B cell (primary cell): ENCODE results near the gene NOL12. TPM values are rescaled to one million over a fixed set of nuclear protein-coding genes. Genes with fewer than 3 reads are reported as not detected.

Experiments
- ATAC-seq: fragments of 200-7000 bp; cut with Tn5 transposase; one replicate; pipeline ENCODE4 v1.10.0; 2021; ENCODE audit warnings: low read depth, mild to moderate bottlenecking, moderate number of reproducible peaks, moderate library complexity
- CTCF ChIA-PET: fragments of 350-600 bp; sonication (Branson Sonifier 250); formaldehyde crosslinking; loops from one replicate; lab custom pipeline; 2021; ENCODE audit warnings: antibody characterized with exemption, inconsistent platforms; lab: Charles Lee
- POLR2A ChIA-PET: fragments of 350-600 bp; sonication (Branson Sonifier 250); formaldehyde crosslinking; loops from one replicate; lab custom pipeline; 2021; ENCODE audit warnings: antibody characterized with exemption; lab: Charles Lee
- DNase-seq: peaks from one replicate; pipeline ENCODE4 v3.0.0; 2013
- H2AFZ ChIP-seq: 2 replicates; pipeline ENCODE4 v1.6.1; 2012; ENCODE audit warnings: mild to moderate bottlenecking, low read depth, low read length; ENCODE audit not compliant: insufficient read depth, poor library complexity, severe bottlenecking
- H3K27ac ChIP-seq, 2 donors: 1 replicate in 1 of 2; 2 replicates in 1 of 2; pipeline ENCODE4 v1.5.1; 2012 to 2013; ENCODE audit warnings: low read length in 2 of 2, mild to moderate bottlenecking in 2 of 2, moderate library complexity in 1 of 2
- H3K27me3 ChIP-seq, 4 experiments: fragments of 200-600 bp in 1 of 4; sonication (generic) in 1 of 4; replicated peaks in 1 of 4; 1 replicate in 2 of 4; 2 replicates in 2 of 4; pipeline versions ENCODE4 v1.6.1 to v1.7.0; 2013 to 2016; ENCODE audit warnings: low read length in 3 of 4, mild to moderate bottlenecking in 2 of 4, mixed read lengths in 1 of 4, moderate library complexity in 1 of 4; ENCODE audit not compliant: insufficient read depth in 4 of 4, control insufficient read depth in 3 of 4; ENCODE audit errors: control extremely low read depth in 1 of 4
- H3K36me3 ChIP-seq, 2 experiments: replicated peaks in 1 of 2; 1 replicate in 1 of 2; 2 replicates in 1 of 2; pipeline versions ENCODE4 v1.6.1 to v1.7.1; 2013; ENCODE audit warnings: low read length in 1 of 2; ENCODE audit not compliant: insufficient read depth in 2 of 2, control insufficient read depth in 1 of 2; ENCODE audit errors: control extremely low read depth in 1 of 2, extremely low read depth in 1 of 2
- H3K4me1 ChIP-seq, 2 donors: fragments of 200-600 bp in 1 of 2; sonication (generic) in 1 of 2; 1 replicate in 1 of 2; 2 replicates in 1 of 2; pipeline versions ENCODE4 v1.5.1 to v1.6.1; 2013 to 2017; ENCODE audit warnings: low read length in 2 of 2; ENCODE audit not compliant: control insufficient read depth in 2 of 2, insufficient read depth in 2 of 2
- H3K4me2 ChIP-seq: replicated peaks from 2 replicates; pipeline ENCODE3; 2012; ENCODE audit warnings: mild to moderate bottlenecking, low read depth, low read length; ENCODE audit not compliant: poor library complexity, severe bottlenecking
- H3K4me3 ChIP-seq, 5 experiments: fragments of 200-600 bp in 1 of 5; sonication (generic) in 1 of 5; 1 replicate in 3 of 5; 2 replicates in 2 of 5; pipeline versions ENCODE4 v1.5.1 to v1.7.0; 2011 to 2016; ENCODE audit warnings: low read length in 4 of 5, mild to moderate bottlenecking in 4 of 5, low read depth in 2 of 5, control low read depth in 1 of 5, moderate library complexity in 1 of 5; ENCODE audit not compliant: insufficient read depth in 1 of 5; ENCODE audit errors: control extremely low read depth in 1 of 5, extremely low read depth in 1 of 5
- H3K79me2 ChIP-seq: fragments of 200-600 bp; sonication (generic); one replicate; pipeline ENCODE4 v1.6.0; 2016; ENCODE audit warnings: low read length; ENCODE audit not compliant: control insufficient read depth, insufficient read depth
- H3K9ac ChIP-seq: fragments of 200-600 bp; sonication (generic); 2 replicates; pipeline ENCODE4 v1.6.1; 2017; ENCODE audit warnings: mild to moderate bottlenecking, low read length, moderate library complexity
- H3K9me3 ChIP-seq, 3 donors: one replicate each; pipeline versions ENCODE4 v1.6.1 to v1.7.1; 2013; ENCODE audit warnings: low read length in 2 of 3; ENCODE audit not compliant: control insufficient read depth in 2 of 3, insufficient read depth in 1 of 3; ENCODE audit errors: control extremely low read depth in 1 of 3
- H4K20me1 ChIP-seq: 2 replicates; pipeline ENCODE4 v1.6.0; 2012; ENCODE audit warnings: mild to moderate bottlenecking, low read length; ENCODE audit not compliant: insufficient read depth, control insufficient read depth, poor library complexity, severe bottlenecking
- H3K27ac Mint-ChIP-seq: one replicate; pipeline ENCODE4 v1.8.0; 2021; ENCODE audit warnings: mixed read lengths
- H3K27me3 Mint-ChIP-seq: one replicate; pipeline ENCODE4 v1.8.0; 2021; ENCODE audit warnings: mixed read lengths
- H3K4me1 Mint-ChIP-seq: one replicate; pipeline ENCODE4 v1.8.0; 2021; ENCODE audit warnings: mixed read lengths
- H3K4me3 Mint-ChIP-seq: one replicate; pipeline ENCODE4 v1.8.0; 2021; ENCODE audit warnings: mixed read lengths
- H3K9me3 Mint-ChIP-seq: one replicate; pipeline ENCODE4 v1.8.0; 2022; ENCODE audit warnings: mixed read lengths; ENCODE audit not compliant: insufficient read depth
- EZH2 ChIP-seq: IDR thresholded peaks from 2 replicates; pipeline ENCODE4 v1.6.1; 2012; ENCODE audit warnings: borderline replicate concordance, low read depth, mild to moderate bottlenecking, moderate library complexity, low read length; ENCODE audit not compliant: insufficient read depth, poor library complexity, severe bottlenecking
- WGBS: methylation state at CpG from one replicate; pipeline ENCODE4 v1.1.5; 2013; ENCODE audit warnings: missing lambda C conversion rate; ENCODE audit not compliant: insufficient coverage; 5-methylcytosine and 5-hydroxymethylcytosine counted together
- intact Hi-C: fragments of 100-400 bp; cut with micrococcal nuclease; formaldehyde crosslinking; loops from one replicate; pipeline ENCODE4 v1.10.0; 2022
- polyA plus RNA-seq: library from polyadenylated mRNA; depleted of rRNA; stranded (reverse); fragments of >200 nt; gene quantifications from 2 replicates; pipeline ENCODE4 v1.2.3, GENCODE V29; 2012
- total RNA-seq, 2 donors: library from RNA; stranded (reverse); fragments of 120-200 nt in 1 of 2; gene quantifications; 1 replicate in 1 of 2; 2 replicates in 1 of 2; pipeline versions ENCODE4 v1.2.3 to v1.2.4, GENCODE V29; 2013 to 2022
- TF ChIP-seq, protein P1 (sequence below): fragments of 200-600 bp; IDR thresholded peaks from one replicate; pipeline ENCODE4 v1.8.0; 2022; ENCODE audit warnings: antibody characterized with exemption, mild to moderate bottlenecking

Gene NOL12
- total and polyA plus RNA-seq, 2 donors (not counting 1 experiment from before 2014, with no cell fraction given): 34.7 to 43.1 TPM

DNA sequence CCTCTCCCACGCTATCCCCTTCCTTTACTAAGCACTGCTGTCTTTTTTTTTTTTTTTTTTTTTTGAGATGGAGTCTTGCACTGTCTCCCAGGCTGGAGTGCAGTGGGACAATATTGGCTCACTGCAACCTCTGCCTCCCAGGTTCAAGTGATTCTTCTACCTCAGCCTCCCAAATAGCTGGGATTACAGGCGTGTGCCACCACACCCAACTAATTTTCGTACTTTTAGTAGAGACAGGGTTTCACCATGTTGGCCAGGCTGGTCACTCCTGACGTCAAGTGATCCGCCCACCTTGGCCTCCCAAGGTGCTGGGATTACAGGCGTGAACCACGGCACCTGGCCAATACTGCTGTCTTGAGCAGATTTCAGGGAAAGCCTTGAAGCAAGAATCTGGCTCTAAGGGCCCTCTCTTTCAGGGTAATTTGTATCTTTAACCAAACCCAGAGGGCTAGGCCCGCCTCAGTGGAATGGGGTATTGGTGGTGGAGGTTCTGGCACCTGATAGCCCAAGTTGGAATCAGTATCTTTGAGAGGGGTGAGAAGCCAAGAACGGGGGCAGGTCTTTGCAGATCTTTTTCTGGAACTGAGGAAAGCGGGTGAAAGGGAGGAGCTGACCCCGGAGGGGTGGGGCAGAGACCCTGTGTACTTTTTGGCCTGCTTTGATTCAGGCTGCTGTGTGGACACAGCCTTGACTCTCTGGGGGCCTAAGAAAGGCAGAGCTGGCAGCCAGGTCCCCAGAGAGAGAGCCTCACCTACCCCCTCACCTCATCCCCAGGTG, 47.7 kb downstream of the NOL12 start:
- H3K79me2 ChIP-seq: no peaks in the 10 kb centered on the region
- TF ChIP-seq EZH2: no peak
- TF ChIP-seq, protein P1, sequence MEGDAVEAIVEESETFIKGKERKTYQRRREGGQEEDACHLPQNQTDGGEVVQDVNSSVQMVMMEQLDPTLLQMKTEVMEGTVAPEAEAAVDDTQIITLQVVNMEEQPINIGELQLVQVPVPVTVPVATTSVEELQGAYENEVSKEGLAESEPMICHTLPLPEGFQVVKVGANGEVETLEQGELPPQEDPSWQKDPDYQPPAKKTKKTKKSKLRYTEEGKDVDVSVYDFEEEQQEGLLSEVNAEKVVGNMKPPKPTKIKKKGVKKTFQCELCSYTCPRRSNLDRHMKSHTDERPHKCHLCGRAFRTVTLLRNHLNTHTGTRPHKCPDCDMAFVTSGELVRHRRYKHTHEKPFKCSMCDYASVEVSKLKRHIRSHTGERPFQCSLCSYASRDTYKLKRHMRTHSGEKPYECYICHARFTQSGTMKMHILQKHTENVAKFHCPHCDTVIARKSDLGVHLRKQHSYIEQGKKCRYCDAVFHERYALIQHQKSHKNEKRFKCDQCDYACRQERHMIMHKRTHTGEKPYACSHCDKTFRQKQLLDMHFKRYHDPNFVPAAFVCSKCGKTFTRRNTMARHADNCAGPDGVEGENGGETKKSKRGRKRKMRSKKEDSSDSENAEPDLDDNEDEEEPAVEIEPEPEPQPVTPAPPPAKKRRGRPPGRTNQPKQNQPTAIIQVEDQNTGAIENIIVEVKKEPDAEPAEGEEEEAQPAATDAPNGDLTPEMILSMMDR: no peak
- Mint-ChIP-seq H3K27ac (no peak overlapping the region), H3K4me1 (peaks cover 4% of the 10 kb centered on the region), H3K9me3 (no peaks in the 10 kb centered on the region), H3K27me3 (peaks cover 5% of the 10 kb centered on the region), H3K4me3 (no peak overlapping the region)
- intact Hi-C loops: no loop called here
- DNase-seq (no peak), ATAC-seq (no peak)
- no peak overlapping the region for H3K4me3 ChIP-seq
- H3K36me3 ChIP-seq: no peaks in the 10 kb centered on the region
- H3K9ac ChIP-seq: no peak overlapping the region
- H4K20me1 ChIP-seq: no peaks in the 10 kb centered on the region
- peaks cover 0 to 3% of the 10 kb centered on the region in 2 donors for H3K4me1 ChIP-seq
- H3K27ac ChIP-seq: no peak overlapping the region
- no peaks in the 10 kb centered on the region for H3K9me3 ChIP-seq
- peaks cover 0 to 2% (median 0%) of the 10 kb centered on the region in 4 experiments for H3K27me3 ChIP-seq
- H2AFZ ChIP-seq: no peak overlapping the region
- POLR2A ChIA-PET: interaction anchor here (0.6 kb wide), 1 partner anchor 26 kb away, joined by 4 read pairs; no protein-coding TSS in a partner anchor
- H3K4me2 ChIP-seq: no peak overlapping the region
- CTCF ChIA-PET: no interaction called here
- WGBS: 98% methylated on average over 9 of the region's 11 CpGs

GRCh38 chr22:37734402-37734700, 48.2 kb downstream of the NOL12 start:
- Histone ChIP-seq H3K27ac (no peak overlapping the region), H3K27me3 (peaks cover 0 to 4% (median 0%) of the 10 kb centered on the region in 4 experiments), H3K4me2 (no peak overlapping the region), H3K9me3 (no peaks in the 10 kb centered on the region), H3K4me1 (peaks cover 0 to 3% of the 10 kb centered on the region in 2 donors), H3K36me3 (no peaks in the 10 kb centered on the region), H4K20me1 (no peaks in the 10 kb centered on the region), H2AFZ (no peak overlapping the region), H3K9ac (no peak overlapping the region), H3K79me2 (no peaks in the 10 kb centered on the region), H3K4me3 (no peak overlapping the region)
- 87% methylated on average over 4 of the region's 6 CpGs for whole genome bisulfite sequencing
- CTCF ChIA-PET: no interaction called here
- POLR2A ChIA-PET: interaction anchor here (0.6 kb wide), 1 partner anchor 27 kb away, joined by 4 read pairs; no protein-coding TSS in a partner anchor
- peaks cover 5% of the 10 kb centered on the region for H3K27me3 Mint-ChIP-seq
- H3K27ac Mint-ChIP-seq: no peak overlapping the region
- peaks cover 4% of the 10 kb centered on the region for H3K4me1 Mint-ChIP-seq
- no peak overlapping the region for H3K4me3 Mint-ChIP-seq
- no peak for ATAC-seq
- no peaks in the 10 kb centered on the region for H3K9me3 Mint-ChIP-seq
- intact Hi-C loops: no loop called here
- no peak for DNase-seq
- TF ChIP-seq, protein P1: no peak
- TF ChIP-seq EZH2: no peak
